Colonic mucosa (tissue), 4 donors: ENCODE results near the gene SUFU. TPM values are rescaled to one million over a fixed set of nuclear protein-coding genes. Genes with fewer than 3 reads are reported as not detected.

Source experiments
- DNase-seq: peaks from one replicate; pipeline ENCODE4 v3.0.0-alpha.2; 2020
- H3K27ac ChIP-seq: fragments of 200-600 bp; one replicate; pipeline ENCODE4 v1.8.0; 2021
- H3K27me3 ChIP-seq: fragments of 200-600 bp; one replicate; pipeline ENCODE4 v1.8.0; 2021
- H3K36me3 ChIP-seq: fragments of 200-600 bp; one replicate; pipeline ENCODE4 v1.8.0; 2021
- H3K4me1 ChIP-seq: fragments of 200-600 bp; one replicate; pipeline ENCODE4 v1.8.0; 2021; ENCODE audit warnings: mild to moderate bottlenecking
- H3K4me3 ChIP-seq: fragments of 200-600 bp; one replicate; pipeline ENCODE4 v1.8.0; 2021
- H3K9ac ChIP-seq, 2 donors: one replicate each; pipeline ENCODE4 v1.7.0; 2013; ENCODE audit warnings: control low read depth in 2 of 2, low read depth in 2 of 2, low read length in 2 of 2
- H3K9me3 ChIP-seq: fragments of 200-600 bp; one replicate; pipeline ENCODE4 v1.8.0; 2021
- CTCF ChIP-seq: fragments of 200-600 bp; IDR thresholded peaks from one replicate; pipeline ENCODE4 v1.8.0; 2022; ENCODE audit warnings: antibody characterized with exemption, mild to moderate bottlenecking
- intact Hi-C: fragments of 100-400 bp; cut with DNase I; formaldehyde crosslinking; loops from one replicate; pipeline ENCODE4 v1.14.1; 2022
- total RNA-seq, 2 donors: library from RNA; stranded (reverse); fragmentation: NEBNext Ultra II Directional in 1 of 2; extraction: Animal tissue kit (Norgen Biotek cat#: 25700) in 1 of 2; gene quantifications; one replicate each; pipeline ENCODE4 v1.2.1, GENCODE V29; 2021
- donor health status: healthy.
- donor health status: DM: no; HTN: no; CAD: no.
- donor health status: DM: no; HTN: no; CAD: no.

SUFU gene
- total RNA-seq, 2 donors from 2014 or later, result 7.6 to 8.6 TPM

- H3K9ac ChIP-seq, result peak overlapping the region; percentile 71 to 100
- intact Hi-C loops, result no loop called here
- H3K27ac ChIP-seq, result peak overlapping the region; percentile 99
- peak overlapping the region; percentile 86 for H3K4me3 ChIP-seq
- no peaks in the 10 kb centered on the region for H3K27me3 ChIP-seq
- H3K9me3 ChIP-seq, result no peaks in the 10 kb centered on the region
- no peaks in the 10 kb centered on the region for H3K36me3 ChIP-seq
- H3K4me1 ChIP-seq, result peaks cover 18% of the 10 kb centered on the region
- TF ChIP-seq CTCF, result peak; percentile 50
- peak; percentile 79 for DNase-seq
Observed at GRCh38 chr10:102644646-102645387, 141.0 kb downstream of the SUFU start.

- Histone ChIP-seq H3K36me3 (no peaks in the 10 kb centered on the region), H3K4me1 (peaks cover 23% of the 10 kb centered on the region), H3K9me3 (no peaks in the 10 kb centered on the region), H3K27ac (peak overlapping the region; percentile 99), H3K4me3 (peak overlapping the region; percentile 86), H3K27me3 (no peaks in the 10 kb centered on the region), H3K9ac (peak overlapping the region; percentile 71 to 100)
- peak; percentile 79 for DNase-seq
- no peak for TF ChIP-seq CTCF
- intact Hi-C loops, result no loop called here
Observed at GRCh38 chr10:102645388-102645740, 141.6 kb downstream of the SUFU start.

- intact Hi-C loops, result no loop called here
- Histone ChIP-seq H3K9me3 (no peaks in the 10 kb centered on the region), H3K4me1 (peaks cover 29% of the 10 kb centered on the region), H3K27ac (peak overlapping the region; percentile 99), H3K9ac (peak overlapping the region; percentile 71 to 100), H3K4me3 (peak overlapping the region; percentile 86), H3K36me3 (no peaks in the 10 kb centered on the region), H3K27me3 (no peaks in the 10 kb centered on the region)
- no peak for TF ChIP-seq CTCF
- peak; percentile 91 for DNase-seq
Observed at GRCh38 chr10:102645741-102646609, 142.2 kb downstream of the SUFU start.

- Histone ChIP-seq H3K4me1 (peaks cover 35% of the 10 kb centered on the region), H3K4me3 (peak overlapping the region; percentile 86), H3K27ac (peak overlapping the region; percentile 99), H3K27me3 (no peaks in the 10 kb centered on the region), H3K36me3 (no peaks in the 10 kb centered on the region), H3K9ac (peak overlapping the region; percentile 71 to 100), H3K9me3 (no peaks in the 10 kb centered on the region)
- no peak for TF ChIP-seq CTCF
- DNase-seq, result peak; percentile 63
- intact Hi-C loops, result no loop called here
Observed at GRCh38 chr10:102646610-102647442, 143.1 kb downstream of the SUFU start.
